K562 (cell line): Measurements from ENCODE around the gene CARD11. TPM values are rescaled to one million over a fixed set of nuclear protein-coding genes. Genes with fewer than 3 reads are reported as not detected.

Source experiments
- FOXM1 ChIP-seq, 2 experiments: fragments of 450-650 bp in 1 of 2; sonication (generic) in 1 of 2; formaldehyde crosslinking in 1 of 2; IDR thresholded peaks; 2 replicates each; pipeline versions ENCODE4 v1.6.1 to v1.9.0; 2017 to 2022; ENCODE audit warnings: low read depth in 2 of 2, mild to moderate bottlenecking in 2 of 2, missing genetic modification reagents in 1 of 2, moderate library complexity in 1 of 2
- HLTF ChIP-seq: fragments of 450-650 bp; IDR thresholded peaks from 2 replicates; pipeline ENCODE4 v1.6.1; 2016
- JUN ChIP-seq, 2 experiments: sonication (generic) in 1 of 2; formaldehyde crosslinking in 1 of 2; IDR thresholded peaks; 2 replicates each; pipeline versions ENCODE4 v1.6.1 to v1.8.0; 2012 to 2022; ENCODE audit warnings: borderline replicate concordance in 2 of 2, mild to moderate bottlenecking in 2 of 2, improper control_type of control experiment in 1 of 2, low read depth in 1 of 2, low read length in 1 of 2, missing genetic modification reagents in 1 of 2
- MCM2 ChIP-seq: fragments of 450-650 bp; IDR thresholded peaks from 2 replicates; pipeline ENCODE4 v1.6.1; 2017; ENCODE audit warnings: low read depth, mild to moderate bottlenecking
- PCBP1 ChIP-seq: fragments of 200-400 bp; formaldehyde crosslinking; IDR thresholded peaks from 2 replicates; pipeline ENCODE4 v1.6.1; 2018; ENCODE audit warnings: mild to moderate bottlenecking, low read depth, low read length; ENCODE audit not compliant: poor library complexity, severe bottlenecking
- PTRF ChIP-seq: fragments of 450-650 bp; IDR thresholded peaks from 2 replicates; pipeline ENCODE4 v1.6.1; 2016; ENCODE audit warnings: mild to moderate bottlenecking, missing genetic modification characterization, missing compliant biosample characterization
- RCOR1 ChIP-seq, 2 experiments: IDR thresholded peaks; 2 replicates each; pipeline ENCODE4 v1.6.1; 2012; ENCODE audit warnings: low read depth in 2 of 2, low read length in 2 of 2, borderline replicate concordance in 1 of 2, improper control_type of control experiment in 1 of 2
- SIRT6 ChIP-seq: IDR thresholded peaks from one replicate; pipeline ENCODE4 v1.6.1; 2012; ENCODE audit warnings: low read depth, mild to moderate bottlenecking, control low read depth, inconsistent platforms, low read length, moderate library complexity
- SMARCA5 ChIP-seq: fragments of 450-650 bp; IDR thresholded peaks from 2 replicates; pipeline ENCODE4 v1.6.1; 2016
- TRIM24 ChIP-seq, 2 experiments: fragments of 450-650 bp; IDR thresholded peaks; 2 replicates each; pipeline ENCODE4 v1.6.1; 2016
- TRIM28 ChIP-seq: fragments of 450-650 bp; IDR thresholded peaks from 2 replicates; pipeline ENCODE4 v1.6.1; 2017
- YY1 ChIP-seq, 3 experiments: IDR thresholded peaks; 2 replicates each; pipeline ENCODE4 v1.6.1; 2011; ENCODE audit warnings: low read length in 2 of 3, mild to moderate bottlenecking in 2 of 3, moderate library complexity in 2 of 3, borderline replicate concordance in 1 of 3, control low read depth in 1 of 3, low read depth in 1 of 3; ENCODE audit not compliant: insufficient read depth in 3 of 3, insufficient replicate concordance in 2 of 3, control insufficient read depth in 1 of 3, insufficient read length in 1 of 3; ENCODE audit errors: extremely low read depth in 1 of 3
- ZNF134 ChIP-seq: fragments of 250-450 bp; sonication (Bioruptor Pico); conservative IDR thresholded peaks from 2 replicates; pipeline ENCODE4 v1.4.0; 2020
- ZNF224 ChIP-seq: sonication (generic); formaldehyde crosslinking; IDR thresholded peaks from 2 replicates; pipeline ENCODE4 v1.8.0; 2022; ENCODE audit warnings: mild to moderate bottlenecking, missing genetic modification reagents
- polyA plus RNA-seq, 8 experiments: library from polyadenylated mRNA; depleted of rRNA in 4 of 8; stranded (reverse) in 5 of 8; unstranded in 3 of 8; fragments of >200 nt; fragmentation: Nextera tagmentation in 2 of 8; fragmentation: Illumina TruSeq in 1 of 8; extraction: Ambion mirVana in 2 of 8; extraction: Trizol in 1 of 8; gene quantifications; 2 replicates each; pipeline versions ENCODE4 v1.2.1 to v1.2.3, GENCODE V29; 2011 to 2014; ENCODE audit warnings: inconsistent platforms in 1 of 8, missing spikeins in 1 of 8
- total RNA-seq, 7 experiments: library from RNA; depleted of rRNA in 6 of 7; stranded (reverse); fragments of >200 nt in 6 of 7; fragmentation: Illumina TruSeq in 2 of 7; extraction: Trizol in 2 of 7; gene quantifications; 2 replicates each; pipeline versions ENCODE4 v1.2.1 to v1.2.3, GENCODE V29; 2011 to 2021; ENCODE audit warnings: low replicate concordance in 1 of 7
- TF ChIP-seq, protein P1 (sequence below): fragments of 450-650 bp; IDR thresholded peaks from 2 replicates; pipeline ENCODE4 v1.6.1; 2018; ENCODE audit not compliant: partially characterized antibody
- TF ChIP-seq, protein P2 (sequence below), 2 experiments: fragments of 450-650 bp in 1 of 2; sonication (generic) in 1 of 2; formaldehyde crosslinking in 1 of 2; IDR thresholded peaks in 1 of 2; conservative IDR thresholded peaks in 1 of 2; 2 replicates each; pipeline versions ENCODE4 v1.6.1 to v1.8.1; 2016 to 2023; ENCODE audit warnings: mild to moderate bottlenecking in 2 of 2, moderate library complexity in 2 of 2, inconsistent platforms in 1 of 2, missing genetic modification reagents in 1 of 2
- TF ChIP-seq, protein P3 (sequence below): sonication (generic); formaldehyde crosslinking; IDR thresholded peaks from 2 replicates; pipeline ENCODE4 v1.5.0; 2020; ENCODE audit warnings: missing genetic modification reagents
- TF ChIP-seq, protein P4 (sequence below): sonication (generic); formaldehyde crosslinking; IDR thresholded peaks from 2 replicates; pipeline ENCODE4 v1.8.0; 2022; ENCODE audit warnings: missing genetic modification reagents, mild to moderate bottlenecking, moderate library complexity, borderline replicate concordance

The CARD11 gene
- total and polyA plus RNA-seq, 9 of the 15 experiments (the other 6 are each of a cell fraction or from before 2014, with no cell fraction given): 0.07 to 12.8 (median 5.7) TPM

DNA sequence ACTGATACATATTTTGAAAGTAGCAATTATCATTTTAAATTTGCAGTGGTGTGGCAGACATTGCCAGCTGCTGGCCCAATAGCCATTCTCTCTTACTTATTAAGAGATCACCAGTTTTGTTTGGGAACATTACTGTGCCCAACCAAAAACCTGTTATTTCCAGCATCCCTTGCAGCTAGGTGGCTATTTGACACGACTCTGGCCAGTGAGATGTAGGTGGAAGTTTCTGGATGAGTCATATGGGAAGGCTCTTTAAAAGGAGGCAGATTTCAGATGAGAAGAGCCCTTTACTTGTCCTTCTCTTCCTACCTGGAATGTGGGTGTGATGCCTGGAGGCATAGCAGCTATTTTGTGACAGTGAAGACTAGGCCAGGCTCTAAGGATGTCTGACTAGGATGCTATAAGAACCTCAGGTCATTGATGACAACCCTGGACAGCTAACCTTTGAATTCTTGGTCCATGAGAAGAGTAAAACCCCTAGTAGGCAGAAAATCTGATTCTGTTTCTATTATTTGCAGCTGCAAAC, 77.9 kb downstream of the CARD11 start (continued):
- TF ChIP-seq, protein P1, sequence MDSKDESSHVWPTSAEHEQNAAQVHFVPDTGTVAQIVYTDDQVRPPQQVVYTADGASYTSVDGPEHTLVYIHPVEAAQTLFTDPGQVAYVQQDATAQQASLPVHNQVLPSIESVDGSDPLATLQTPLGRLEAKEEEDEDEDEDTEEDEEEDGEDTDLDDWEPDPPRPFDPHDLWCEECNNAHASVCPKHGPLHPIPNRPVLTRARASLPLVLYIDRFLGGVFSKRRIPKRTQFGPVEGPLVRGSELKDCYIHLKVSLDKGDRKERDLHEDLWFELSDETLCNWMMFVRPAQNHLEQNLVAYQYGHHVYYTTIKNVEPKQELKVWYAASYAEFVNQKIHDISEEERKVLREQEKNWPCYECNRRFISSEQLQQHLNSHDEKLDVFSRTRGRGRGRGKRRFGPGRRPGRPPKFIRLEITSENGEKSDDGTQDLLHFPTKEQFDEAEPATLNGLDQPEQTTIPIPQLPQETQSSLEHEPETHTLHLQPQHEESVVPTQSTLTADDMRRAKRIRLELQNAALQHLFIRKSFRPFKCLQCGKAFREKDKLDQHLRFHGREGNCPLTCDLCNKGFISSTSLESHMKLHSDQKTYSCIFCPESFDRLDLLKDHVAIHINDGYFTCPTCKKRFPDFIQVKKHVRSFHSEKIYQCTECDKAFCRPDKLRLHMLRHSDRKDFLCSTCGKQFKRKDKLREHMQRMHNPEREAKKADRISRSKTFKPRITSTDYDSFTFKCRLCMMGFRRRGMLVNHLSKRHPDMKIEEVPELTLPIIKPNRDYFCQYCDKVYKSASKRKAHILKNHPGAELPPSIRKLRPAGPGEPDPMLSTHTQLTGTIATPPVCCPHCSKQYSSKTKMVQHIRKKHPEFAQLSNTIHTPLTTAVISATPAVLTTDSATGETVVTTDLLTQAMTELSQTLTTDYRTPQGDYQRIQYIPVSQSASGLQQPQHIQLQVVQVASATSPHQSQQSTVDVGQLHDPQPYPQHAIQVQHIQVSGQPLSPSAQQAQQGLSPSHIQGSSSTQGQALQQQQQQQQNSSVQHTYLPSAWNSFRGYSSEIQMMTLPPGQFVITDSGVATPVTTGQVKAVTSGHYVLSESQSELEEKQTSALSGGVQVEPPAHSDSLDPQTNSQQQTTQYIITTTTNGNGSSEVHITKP: no peak
- TF ChIP-seq JUN (IDR thresholded peaks at IDR 0.05; ENCODE audit: borderline replicate concordance, low read depth, low read length) (no peak), JUN (CRISPR knock-in tag; IDR thresholded peaks at IDR 0.05; ENCODE audit: borderline replicate concordance) (no peak), SMARCA5 (peak; percentile 94), ZNF134 (CRISPR knock-in tag) (no peak), TRIM28 (peak; percentile 96), HLTF (peak; percentile 98), YY1 (IDR thresholded peaks at IDR 0.05; ENCODE audit: borderline replicate concordance in 1 of 3, control insufficient read depth in 1 of 3, extremely low read depth in 1 of 3, insufficient read depth in 3 of 3, insufficient read length in 1 of 3, insufficient replicate concordance in 2 of 3, low read depth in 1 of 3, low read length in 2 of 3) (no peak), FOXM1 (IDR thresholded peaks at IDR 0.05; ENCODE audit: low read depth) (no peak), FOXM1 (CRISPR knock-in tag; IDR thresholded peaks at IDR 0.05; ENCODE audit: low read depth) (no peak), TRIM24 (IDR thresholded peaks at IDR 0.05) (peak; percentile 55 to 76; a peak in 3 of 4 replicates), PCBP1 (no peak), RCOR1 (IDR thresholded peaks at IDR 0.05; ENCODE audit: borderline replicate concordance in 1 of 2, low read depth in 2 of 2, low read length in 2 of 2) (0 out of 4 replicates have a peak, but pooled peaks of 1 of the 2 experiments have one; percentile 54), SIRT6 (no peak), MCM2 (no peak), PTRF (tag) (no peak), ZNF224 (no peak)
- TF ChIP-seq, protein P2, sequence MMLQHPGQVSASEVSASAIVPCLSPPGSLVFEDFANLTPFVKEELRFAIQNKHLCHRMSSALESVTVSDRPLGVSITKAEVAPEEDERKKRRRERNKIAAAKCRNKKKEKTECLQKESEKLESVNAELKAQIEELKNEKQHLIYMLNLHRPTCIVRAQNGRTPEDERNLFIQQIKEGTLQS (IDR thresholded peaks at IDR 0.05): peak; percentile 19; the same call in 1 of the 2 replicates
- TF ChIP-seq, protein P2 (CRISPR knock-in tag; conservative IDR thresholded peaks at IDR 0.05): no peak
- TF ChIP-seq, protein P3, sequence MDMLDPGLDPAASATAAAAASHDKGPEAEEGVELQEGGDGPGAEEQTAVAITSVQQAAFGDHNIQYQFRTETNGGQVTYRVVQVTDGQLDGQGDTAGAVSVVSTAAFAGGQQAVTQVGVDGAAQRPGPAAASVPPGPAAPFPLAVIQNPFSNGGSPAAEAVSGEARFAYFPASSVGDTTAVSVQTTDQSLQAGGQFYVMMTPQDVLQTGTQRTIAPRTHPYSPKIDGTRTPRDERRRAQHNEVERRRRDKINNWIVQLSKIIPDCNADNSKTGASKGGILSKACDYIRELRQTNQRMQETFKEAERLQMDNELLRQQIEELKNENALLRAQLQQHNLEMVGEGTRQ (CRISPR knock-in tag): no peak
- TF ChIP-seq, protein P4, sequence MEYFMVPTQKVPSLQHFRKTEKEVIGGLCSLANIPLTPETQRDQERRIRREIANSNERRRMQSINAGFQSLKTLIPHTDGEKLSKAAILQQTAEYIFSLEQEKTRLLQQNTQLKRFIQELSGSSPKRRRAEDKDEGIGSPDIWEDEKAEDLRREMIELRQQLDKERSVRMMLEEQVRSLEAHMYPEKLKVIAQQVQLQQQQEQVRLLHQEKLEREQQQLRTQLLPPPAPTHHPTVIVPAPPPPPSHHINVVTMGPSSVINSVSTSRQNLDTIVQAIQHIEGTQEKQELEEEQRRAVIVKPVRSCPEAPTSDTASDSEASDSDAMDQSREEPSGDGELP (CRISPR knock-in tag): no peak
